Mesenchymal stem cell (in vitro differentiated cells and primary cell): ENCODE measurements around the gene MAPK8.

ENCODE experiments used
- DNase-seq: peaks from one replicate; pipeline ENCODE4 v3.0.0-alpha.2; 2013
- H2AFZ ChIP-seq: one replicate; pipeline ENCODE4 v1.6.1; 2013; ENCODE audit warnings: low read depth, mild to moderate bottlenecking, control low read depth, inconsistent platforms, low read length, moderate library complexity
- H2AK5ac ChIP-seq: 2 replicates; pipeline ENCODE4 v1.6.1; 2013; ENCODE audit warnings: low read length, moderate library complexity, mild to moderate bottlenecking, inconsistent platforms; ENCODE audit not compliant: severe bottlenecking
- H2BK120ac ChIP-seq: one replicate; pipeline ENCODE4 v1.6.1; 2013; ENCODE audit warnings: low read depth, mild to moderate bottlenecking, inconsistent platforms, low read length, moderate library complexity
- H2BK12ac ChIP-seq, 2 experiments: one replicate each; pipeline ENCODE4 v1.6.1; 2013; ENCODE audit warnings: inconsistent platforms in 2 of 2, low read length in 2 of 2, mild to moderate bottlenecking in 2 of 2, moderate library complexity in 2 of 2, control low read depth in 1 of 2
- H2BK15ac ChIP-seq: one replicate; pipeline ENCODE4 v1.6.1; 2013; ENCODE audit warnings: mild to moderate bottlenecking, low read depth, inconsistent platforms; ENCODE audit not compliant: poor library complexity, severe bottlenecking
- H2BK5ac ChIP-seq: 2 replicates; pipeline ENCODE4 v1.6.1; 2013; ENCODE audit warnings: low read depth, mild to moderate bottlenecking, low read length, control low read depth, inconsistent platforms; ENCODE audit not compliant: poor library complexity, severe bottlenecking
- H3K14ac ChIP-seq, 2 experiments: one replicate each; pipeline ENCODE4 v1.6.1; 2013; ENCODE audit warnings: inconsistent platforms in 2 of 2, low read length in 2 of 2, control low read depth in 1 of 2, mild to moderate bottlenecking in 1 of 2, moderate library complexity in 1 of 2
- H3K18ac ChIP-seq, 2 experiments: one replicate each; pipeline ENCODE4 v1.6.1; 2013; ENCODE audit warnings: inconsistent platforms in 2 of 2, low read length in 2 of 2, control low read depth in 1 of 2, low read depth in 1 of 2, mild to moderate bottlenecking in 1 of 2
- H3K23ac ChIP-seq, 2 experiments: one replicate each; pipeline ENCODE4 v1.6.1; 2013; ENCODE audit warnings: inconsistent platforms in 2 of 2, low read length in 2 of 2, mild to moderate bottlenecking in 2 of 2, moderate library complexity in 2 of 2, control low read depth in 1 of 2
- H3K27ac ChIP-seq: 2 replicates; pipeline ENCODE4 v1.5.1; 2013; ENCODE audit warnings: mild to moderate bottlenecking, moderate library complexity, low read length, control low read depth, inconsistent platforms; ENCODE audit not compliant: poor library complexity, severe bottlenecking
- H3K27me3 ChIP-seq, 2 experiments: 2 replicates each; pipeline versions ENCODE4 v1.6.1 to v1.7.0; 2013; ENCODE audit warnings: low read length in 2 of 2, mild to moderate bottlenecking in 2 of 2, moderate library complexity in 2 of 2, control low read depth in 1 of 2, inconsistent platforms in 1 of 2; ENCODE audit not compliant: control insufficient read depth in 1 of 2, insufficient read depth in 1 of 2
- H3K36me3 ChIP-seq, 2 experiments: 2 replicates each; pipeline versions ENCODE4 v1.6.1 to v1.7.0; 2013; ENCODE audit warnings: low read length in 2 of 2, control low read depth in 1 of 2, inconsistent platforms in 1 of 2, low read depth in 1 of 2, mild to moderate bottlenecking in 1 of 2; ENCODE audit not compliant: insufficient read depth in 2 of 2, control insufficient read depth in 1 of 2
- H3K4ac ChIP-seq, 2 experiments: one replicate each; pipeline ENCODE4 v1.6.1; 2013; ENCODE audit warnings: inconsistent platforms in 2 of 2, low read length in 2 of 2, mild to moderate bottlenecking in 2 of 2, moderate library complexity in 2 of 2, control low read depth in 1 of 2, low read depth in 1 of 2
- H3K4me1 ChIP-seq: 2 replicates; pipeline ENCODE4 v1.6.1; 2013; ENCODE audit warnings: low read depth, low read length, control low read depth; ENCODE audit not compliant: control insufficient read depth, insufficient read depth
- H3K4me2 ChIP-seq: 2 replicates; pipeline ENCODE4 v1.6.1; 2013; ENCODE audit warnings: low read length, mild to moderate bottlenecking, inconsistent platforms; ENCODE audit not compliant: poor library complexity, severe bottlenecking
- H3K4me3 ChIP-seq, 2 experiments: 2 replicates each; pipeline versions ENCODE4 v1.5.1 to v1.7.0; 2013; ENCODE audit warnings: low read length in 2 of 2, mild to moderate bottlenecking in 2 of 2, control low read depth in 1 of 2, low read depth in 1 of 2; ENCODE audit not compliant: insufficient read depth in 1 of 2
- H3K79me1 ChIP-seq: replicated peaks from 2 replicates; pipeline ENCODE4 v1.6.1; 2013; ENCODE audit warnings: mild to moderate bottlenecking, control low read depth, low read length, inconsistent platforms; ENCODE audit not compliant: poor library complexity, severe bottlenecking
- H3K9ac ChIP-seq: 2 replicates; pipeline ENCODE4 v1.7.0; 2013; ENCODE audit warnings: mild to moderate bottlenecking, low read length, moderate library complexity
- H3K9me3 ChIP-seq: 2 replicates; pipeline ENCODE4 v1.7.0; 2013; ENCODE audit warnings: mild to moderate bottlenecking, low read length; ENCODE audit not compliant: control insufficient read depth
- H4K8ac ChIP-seq: one replicate; pipeline ENCODE4 v1.6.1; 2013; ENCODE audit warnings: inconsistent platforms, mild to moderate bottlenecking, low read length, moderate library complexity
- H4K91ac ChIP-seq: one replicate; pipeline ENCODE4 v1.6.1; 2013; ENCODE audit warnings: mild to moderate bottlenecking, low read length, inconsistent platforms
- WGBS: methylation state at CpG from one replicate; pipeline ENCODE4 v1.1.7; 2013; ENCODE audit warnings: mixed read lengths; 5-methylcytosine and 5-hydroxymethylcytosine counted together

The MAPK8 gene

DNA sequence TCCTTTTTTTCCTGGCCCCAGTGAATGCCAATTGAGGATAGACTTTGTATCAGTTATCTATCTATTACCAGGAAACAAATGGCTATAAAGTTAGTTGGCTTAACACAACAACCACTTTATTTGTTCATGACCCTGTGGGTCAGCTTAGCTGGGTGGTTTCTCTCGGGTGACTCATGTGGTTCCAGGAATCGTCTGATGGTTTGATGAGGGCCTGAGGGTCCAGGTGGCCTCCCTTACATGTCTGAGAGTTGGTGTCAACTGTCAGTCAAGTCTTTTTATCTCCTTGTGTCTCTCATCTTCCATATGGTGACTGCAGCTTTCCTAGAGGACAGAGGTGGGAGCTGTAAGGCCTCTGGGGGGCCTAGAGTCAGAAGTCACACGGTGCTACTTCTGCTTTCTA lies 15.3 kb upstream of the MAPK8 start:
- WGBS: 59% methylated on average over 3 of the region's 3 CpGs

DNA sequence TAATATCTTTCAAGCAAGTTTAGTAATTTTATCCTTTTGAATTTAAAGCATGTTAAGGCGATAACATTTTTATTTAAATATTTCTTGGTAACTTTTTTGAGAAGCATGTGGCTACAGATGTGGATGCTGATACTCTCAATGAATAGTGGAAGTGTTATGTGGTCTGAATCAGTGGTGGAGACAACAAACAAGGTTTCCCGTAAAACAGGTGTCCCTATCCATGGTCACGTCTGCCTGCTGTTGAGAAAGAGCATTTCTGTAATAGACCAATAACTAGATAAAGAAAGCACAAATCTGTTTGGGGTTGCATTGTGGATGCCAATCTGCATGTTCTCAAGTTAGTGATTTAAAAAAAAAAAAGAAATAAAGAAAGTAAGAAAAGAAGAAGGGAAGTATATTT lies 13.9 kb upstream of the MAPK8 start:
- Histone ChIP-seq H3K4me2 (no peak overlapping the region), H3K36me3 (no peaks in the 10 kb centered on the region), H3K4ac (no peak overlapping the region), H3K4me1 (peaks cover 5% of the 10 kb centered on the region), H4K8ac (no peak overlapping the region), H2BK5ac (no peak overlapping the region), H3K23ac (no peak overlapping the region), H2BK15ac (no peak overlapping the region), H2BK120ac (no peak overlapping the region), H3K18ac (no peak overlapping the region), H3K14ac (no peak overlapping the region), H3K27ac (no peak overlapping the region), H3K9me3 (no peaks in the 10 kb centered on the region), H3K4me3 (no peak overlapping the region), H3K27me3 (peaks cover 0 to 19% of the 10 kb centered on the region in 2 experiments), H2BK12ac (no peak overlapping the region), H2AFZ (no peak overlapping the region), H3K79me1 (no peaks in the 10 kb centered on the region), H3K9ac (no peak overlapping the region), H2AK5ac (no peak overlapping the region), H4K91ac (no peak overlapping the region)
- DNase-seq: no peak
- WGBS: 95% methylated on average over 3 of the region's 3 CpGs

More for the DNA sequence above, 15.3 kb upstream of the MAPK8 start:
- DNase-seq: no peak
- H3K27ac ChIP-seq: no peak overlapping the region
- H2BK120ac ChIP-seq: no peak overlapping the region
- H2AK5ac ChIP-seq: no peak overlapping the region
- H3K4me3 ChIP-seq: no peak overlapping the region
- no peak overlapping the region for H3K14ac ChIP-seq
- H2BK15ac ChIP-seq: no peak overlapping the region
- H2BK5ac ChIP-seq: no peak overlapping the region
- no peaks in the 10 kb centered on the region for H3K36me3 ChIP-seq
- no peak overlapping the region for H2AFZ ChIP-seq
- no peak overlapping the region for H3K4ac ChIP-seq
- no peak overlapping the region for H3K9ac ChIP-seq
- H3K27me3 ChIP-seq: peaks cover 5 to 29% of the 10 kb centered on the region in 2 experiments
- no peak overlapping the region for H2BK12ac ChIP-seq
- H3K23ac ChIP-seq: no peak overlapping the region
- no peak overlapping the region for H4K8ac ChIP-seq
- no peak overlapping the region for H4K91ac ChIP-seq
- peaks cover 5% of the 10 kb centered on the region for H3K4me1 ChIP-seq
- no peaks in the 10 kb centered on the region for H3K79me1 ChIP-seq
- H3K18ac ChIP-seq: no peak overlapping the region
- H3K9me3 ChIP-seq: peaks cover 4% of the 10 kb centered on the region
- H3K4me2 ChIP-seq: no peak overlapping the region

- Histone ChIP-seq H4K91ac (no peak overlapping the region), H3K9ac (no peak overlapping the region), H2BK5ac (no peak overlapping the region), H3K14ac (no peak overlapping the region), H3K27me3 (peaks cover 6 to 30% of the 10 kb centered on the region in 2 experiments), H2AFZ (no peak overlapping the region), H3K23ac (no peak overlapping the region), H3K4ac (no peak overlapping the region), H2BK15ac (no peak overlapping the region), H3K79me1 (no peaks in the 10 kb centered on the region), H3K27ac (no peak overlapping the region), H4K8ac (no peak overlapping the region), H3K4me2 (no peak overlapping the region), H3K36me3 (no peaks in the 10 kb centered on the region), H3K4me3 (no peak overlapping the region), H2BK12ac (no peak overlapping the region), H3K9me3 (no peaks in the 10 kb centered on the region), H3K4me1 (peaks cover 5% of the 10 kb centered on the region), H2BK120ac (no peak overlapping the region), H2AK5ac (no peak overlapping the region), H3K18ac (no peak overlapping the region)
- 83% methylated on average over 1 of the region's 2 CpGs for WGBS
- DNase-seq: no peak
These were observed 12.0 kb upstream of the MAPK8 start for GRCh38 chr10:48294431-48294830.

- Histone ChIP-seq H3K23ac (no peak overlapping the region), H3K18ac (no peak overlapping the region), H3K27me3 (peaks cover 21 to 32% of the 10 kb centered on the region in 2 experiments), H3K36me3 (no peaks in the 10 kb centered on the region), H2AK5ac (no peak overlapping the region), H2BK5ac (no peak overlapping the region), H2BK15ac (no peak overlapping the region), H2AFZ (no peak overlapping the region), H3K4ac (no peak overlapping the region), H3K4me1 (no peaks in the 10 kb centered on the region), H2BK120ac (no peak overlapping the region), H3K14ac (no peak overlapping the region), H3K4me2 (no peak overlapping the region), H3K9me3 (no peaks in the 10 kb centered on the region), H4K8ac (no peak overlapping the region), H3K79me1 (no peaks in the 10 kb centered on the region), H2BK12ac (no peak overlapping the region), H3K9ac (no peak overlapping the region), H3K27ac (no peak overlapping the region), H3K4me3 (no peak overlapping the region), H4K91ac (no peak overlapping the region)
- DNase-seq: no peak
- WGBS: 78% methylated on average over 3 of the region's 4 CpGs
These were observed 9.8 kb upstream of the MAPK8 start for GRCh38 chr10:48296576-48297098.
